ENCODE data around the gene TMEM132A. TPM values are rescaled to one million over a fixed set of nuclear protein-coding genes. Genes with fewer than 3 reads are reported as not detected.

Gene TMEM132A
- total RNA-seq, 4 donors from 2014 or later = 7.5 to 9.6 (median 8.0) TPM

DNA sequence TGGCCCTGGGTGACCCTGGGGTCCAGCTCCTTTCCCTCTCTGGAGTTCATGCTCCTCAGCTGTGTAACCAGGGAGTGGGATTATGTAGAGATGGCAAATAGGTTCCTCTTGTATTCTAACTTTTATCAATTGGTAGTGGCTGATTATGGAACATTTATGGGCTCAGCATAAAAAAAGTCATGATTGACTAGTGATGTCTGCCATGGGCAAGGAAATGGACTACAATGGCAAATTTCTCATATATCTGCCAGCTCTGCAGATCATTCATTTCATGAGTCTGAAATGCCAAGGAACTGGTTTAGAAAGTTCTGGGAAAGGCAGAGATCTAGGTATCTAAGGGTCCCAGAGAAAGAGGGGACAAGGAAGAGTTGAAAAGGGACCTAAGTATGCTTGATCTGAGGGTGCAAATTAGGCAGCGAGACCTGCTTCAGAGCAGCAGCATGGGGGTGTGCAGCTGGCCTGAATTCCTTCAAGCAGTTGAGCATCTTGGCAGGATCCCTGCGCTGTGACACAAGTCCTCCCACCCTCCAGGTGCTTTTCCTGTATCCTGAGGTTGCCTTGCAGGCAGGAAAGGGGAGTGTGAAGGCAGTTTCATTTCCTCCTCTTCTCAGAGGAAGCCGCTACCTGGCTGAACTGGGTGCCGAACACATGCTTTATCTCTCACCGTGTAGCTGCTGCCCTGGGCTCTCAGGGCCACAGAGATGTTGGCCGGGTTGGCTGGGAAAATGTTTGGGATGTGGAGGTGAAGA lies 17.3 kb downstream of the TMEM132A start:
- Histone ChIP-seq H3K27ac (no peak overlapping the region), H3K36me3 (peaks cover 34% of the 10 kb centered on the region), H3K27me3 (no peaks in the 10 kb centered on the region), H3K4me3 (no peak overlapping the region), H3K9me3 (no peaks in the 10 kb centered on the region), H3K4me1 (peaks cover 24% of the 10 kb centered on the region)
- 85% methylated on average over 5 of the region's 6 CpGs for WGBS
- TF ChIP-seq POLR2AphosphoS5 (IDR thresholded peaks at IDR 0.05) (no peak), CTCF (IDR thresholded peaks at IDR 0.05) (no peak), POLR2A (IDR thresholded peaks at IDR 0.05) (no peak), EP300 (IDR thresholded peaks at IDR 0.05) (no peak)
- DNase-seq (ENCODE audit: low spot score in 2 of 2) = no peak

DNA sequence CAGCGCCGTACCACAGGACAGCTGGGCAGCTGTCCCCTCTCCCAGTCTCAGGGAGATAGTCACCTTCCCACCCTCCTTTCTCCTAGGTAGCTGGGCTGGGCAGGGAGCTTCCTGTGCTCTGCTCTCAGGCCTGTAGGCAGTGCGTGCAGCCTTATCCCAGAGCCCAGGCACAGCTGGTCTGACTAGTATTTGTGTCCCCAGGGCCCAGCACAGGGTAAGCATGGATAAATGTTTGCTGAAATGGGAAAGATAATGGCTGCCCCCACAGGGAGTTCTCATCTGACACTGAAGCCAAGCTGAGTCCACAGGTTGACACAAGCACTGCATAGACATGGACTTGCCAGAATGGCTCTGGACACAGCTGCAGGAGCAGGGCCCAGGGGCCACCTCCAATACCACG lies 18.0 kb downstream of the TMEM132A start:
- H3K4me1 ChIP-seq = peaks cover 24% of the 10 kb centered on the region
- H3K27ac ChIP-seq = no peak overlapping the region
- peaks cover 34% of the 10 kb centered on the region for H3K36me3 ChIP-seq

DNA sequence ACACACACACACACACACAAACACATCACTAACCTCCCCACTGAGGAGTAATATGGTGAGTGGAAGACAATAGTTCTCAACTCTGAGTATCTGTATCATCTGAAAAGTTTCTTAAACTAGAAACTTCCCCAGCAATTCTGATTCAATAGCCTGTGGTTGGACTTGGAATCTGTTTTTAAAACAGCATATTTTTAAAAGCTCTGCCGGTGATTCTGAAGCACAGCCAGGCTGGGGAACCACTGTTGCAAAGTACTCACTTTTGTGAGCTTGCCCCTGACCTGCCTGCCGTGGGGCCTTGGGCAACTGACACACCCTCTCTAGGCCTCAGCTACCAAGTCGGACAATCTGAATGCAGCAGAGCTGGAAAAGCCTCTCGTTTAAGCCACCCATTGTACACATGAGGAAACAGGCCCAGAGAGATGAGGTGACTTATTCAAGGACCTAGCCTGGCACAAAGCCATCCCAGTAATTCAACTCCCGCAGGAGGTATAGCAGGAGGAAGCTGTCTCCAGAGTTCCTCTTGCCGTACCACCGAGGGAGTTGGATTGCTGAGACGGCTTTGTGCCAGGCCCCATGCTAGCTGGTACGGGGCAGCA lies 18.8 kb downstream of the TMEM132A start:
- Histone ChIP-seq H3K36me3 (peaks cover 28% of the 10 kb centered on the region), H3K9me3 (no peaks in the 10 kb centered on the region), H3K4me1 (peaks cover 31% of the 10 kb centered on the region), H3K27ac (no peak overlapping the region), H3K4me3 (no peak overlapping the region), H3K27me3 (no peaks in the 10 kb centered on the region)
- no peak for DNase-seq (ENCODE audit: low spot score in 2 of 2)
- 44% methylated on average over 8 of the region's 9 CpGs for WGBS
- TF ChIP-seq POLR2AphosphoS5 (IDR thresholded peaks at IDR 0.05) = no peak
- no peak for TF ChIP-seq CTCF (IDR thresholded peaks at IDR 0.05)
- no peak for TF ChIP-seq POLR2A (IDR thresholded peaks at IDR 0.05)
- no peak for TF ChIP-seq EP300 (IDR thresholded peaks at IDR 0.05)

More for the DNA sequence above, 18.0 kb downstream of the TMEM132A start:
- no peaks in the 10 kb centered on the region for H3K9me3 ChIP-seq
- no peaks in the 10 kb centered on the region for H3K27me3 ChIP-seq
- no peak for DNase-seq (ENCODE audit: low spot score in 2 of 2)
- TF ChIP-seq CTCF (IDR thresholded peaks at IDR 0.05) (no peak), EP300 (IDR thresholded peaks at IDR 0.05) (no peak), POLR2A (IDR thresholded peaks at IDR 0.05) (no peak), POLR2AphosphoS5 (IDR thresholded peaks at IDR 0.05) (no peak)
- H3K4me3 ChIP-seq = no peak overlapping the region
- WGBS = 86% methylated on average over 4 of the region's 4 CpGs

GRCh38 chr11:60944490-60945294 lies 20.4 kb downstream of the TMEM132A start:
- H3K4me1 ChIP-seq = peaks cover 35% of the 10 kb centered on the region
- no peaks in the 10 kb centered on the region for H3K9me3 ChIP-seq
- no peak for DNase-seq (ENCODE audit: low spot score in 2 of 2)
- no peak overlapping the region for H3K27ac ChIP-seq
- no peak overlapping the region for H3K4me3 ChIP-seq
- no peak for TF ChIP-seq EP300 (IDR thresholded peaks at IDR 0.05)
- no peak for TF ChIP-seq CTCF (IDR thresholded peaks at IDR 0.05)
- TF ChIP-seq POLR2A (IDR thresholded peaks at IDR 0.05) = no peak
- TF ChIP-seq POLR2AphosphoS5 (IDR thresholded peaks at IDR 0.05) = no peak
- peaks cover 20% of the 10 kb centered on the region for H3K36me3 ChIP-seq
- H3K27me3 ChIP-seq = no peaks in the 10 kb centered on the region
- WGBS = 89% methylated on average over 10 of the region's 11 CpGs

- Histone ChIP-seq H3K4me3 (no peak overlapping the region), H3K27me3 (no peaks in the 10 kb centered on the region), H3K4me1 (peaks cover 39% of the 10 kb centered on the region), H3K27ac (no peak overlapping the region), H3K9me3 (no peaks in the 10 kb centered on the region), H3K36me3 (peaks cover 20% of the 10 kb centered on the region)
- WGBS = 97% methylated on average over 5 of the region's 5 CpGs
- DNase-seq (ENCODE audit: low spot score in 2 of 2) = no peak
- TF ChIP-seq POLR2AphosphoS5 (IDR thresholded peaks at IDR 0.05) = no peak
- TF ChIP-seq POLR2A (IDR thresholded peaks at IDR 0.05) = no peak
Measured at GRCh38 chr11:60945295-60945667, 21.0 kb downstream of the TMEM132A start.

Measured in suprapubic skin (tissue), 4 donors.